Right kidney (tissue), 1 donor: Measurements from ENCODE around the gene EGFR.
A peak's percentile ranks its signal among the peaks of the same experiment; 100 is the strongest.

Experiments
- DNase-seq: peaks from one replicate; pipeline ENCODE4 v3.0.0-alpha.2; 2016

EGFR gene

DNA sequence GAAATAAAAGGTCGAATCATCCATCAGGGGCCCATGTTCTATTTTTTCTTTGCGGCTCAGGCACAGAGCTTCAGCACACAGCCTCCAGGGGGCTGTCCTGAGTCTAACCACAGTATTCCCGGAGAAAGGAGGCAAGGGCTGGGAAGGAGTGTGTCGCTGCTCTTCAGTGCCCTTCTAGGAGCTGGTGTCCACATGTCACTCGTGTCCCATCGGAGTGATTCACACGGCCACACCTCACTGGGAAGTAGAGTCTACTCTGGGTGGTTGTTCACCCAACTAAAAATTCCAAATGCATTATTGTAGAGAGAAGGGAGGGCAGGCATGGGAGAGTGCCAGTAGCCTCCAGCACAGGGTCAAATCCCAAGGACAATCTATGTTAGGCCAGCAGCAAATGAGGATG lies 231.5 kb downstream of the EGFR start:
- DNase-seq = no peak

DNA sequence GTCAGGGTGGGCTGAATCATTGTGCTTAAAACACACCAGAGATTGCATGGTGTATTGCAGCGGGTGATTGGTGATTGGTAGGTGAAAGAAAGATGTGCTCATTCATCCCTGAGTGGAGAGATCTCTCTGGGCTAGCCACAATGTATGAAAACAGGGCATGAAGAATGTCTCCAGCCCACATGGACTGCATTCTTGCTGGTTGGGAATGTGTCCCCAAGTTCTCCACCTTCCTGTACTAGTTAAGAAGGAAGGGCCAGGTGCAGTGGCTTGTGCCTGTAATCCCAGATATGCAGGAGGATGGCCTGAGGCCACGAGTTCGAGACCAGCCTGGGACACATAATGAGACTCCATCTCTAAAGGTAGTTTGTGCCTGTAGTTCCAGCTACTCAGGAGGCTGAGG lies 232.5 kb downstream of the EGFR start:
- no peak for DNase-seq

DNA sequence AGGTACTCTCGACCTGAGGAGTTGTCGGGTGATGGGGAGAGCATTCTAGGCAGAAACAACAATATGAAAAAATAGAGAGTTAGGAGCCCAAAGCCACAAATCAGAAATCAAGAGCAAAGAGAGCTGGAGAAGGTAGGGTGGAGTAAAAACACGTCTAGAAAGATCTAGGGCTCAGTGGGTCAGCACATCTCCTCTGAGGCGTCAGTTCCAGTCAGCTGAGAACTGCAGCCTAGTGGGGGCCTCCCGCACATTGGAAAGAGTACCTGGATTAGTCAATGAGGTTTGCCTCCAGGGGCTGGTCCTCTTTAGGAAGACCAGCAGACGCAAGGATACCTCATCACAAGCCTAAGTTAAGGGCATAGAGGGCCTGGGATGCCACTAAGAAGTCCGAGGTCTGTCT lies 233.1 kb downstream of the EGFR start:
- no peak for DNase-seq

DNA sequence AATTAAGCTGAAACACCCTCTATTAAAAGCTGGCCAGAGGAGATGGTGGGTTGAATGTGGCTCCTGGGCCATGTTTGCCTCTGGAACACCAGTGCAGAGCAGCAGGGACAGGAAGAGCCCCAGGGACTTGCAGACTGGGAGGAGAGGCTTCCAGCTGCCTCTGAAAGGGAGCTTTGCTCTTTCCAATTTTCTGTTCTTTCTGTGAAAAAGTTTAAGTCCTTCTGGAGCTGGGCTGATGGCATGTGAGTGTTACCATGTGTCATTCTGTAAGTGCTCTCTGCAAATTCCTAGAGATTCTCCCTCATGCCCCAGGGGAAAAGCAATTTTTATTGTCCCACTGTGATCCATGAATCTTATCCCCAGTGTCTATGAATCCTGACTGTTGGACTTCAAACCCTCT lies 233.6 kb downstream of the EGFR start:
- no peak for DNase-seq

DNA sequence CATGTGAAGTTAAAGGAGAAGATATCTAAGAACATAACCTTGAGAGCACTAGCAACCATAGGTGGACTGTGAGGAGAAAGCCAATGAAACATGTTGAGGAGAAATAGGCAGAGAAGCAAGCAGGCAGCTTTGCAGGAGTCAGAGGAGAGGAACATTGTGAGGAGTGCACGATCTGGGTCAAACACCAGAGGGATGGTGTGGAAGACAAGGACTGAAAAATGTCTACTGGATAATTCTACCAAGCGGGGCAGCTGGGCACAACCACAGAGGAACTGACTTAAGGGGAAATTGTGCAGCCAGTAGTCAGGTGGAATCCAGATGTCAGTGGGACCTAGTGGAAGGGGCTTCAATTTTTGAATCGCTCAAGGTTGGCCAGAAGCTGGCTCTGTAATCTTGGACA lies 234.4 kb downstream of the EGFR start:
- DNase-seq = no peak

DNA sequence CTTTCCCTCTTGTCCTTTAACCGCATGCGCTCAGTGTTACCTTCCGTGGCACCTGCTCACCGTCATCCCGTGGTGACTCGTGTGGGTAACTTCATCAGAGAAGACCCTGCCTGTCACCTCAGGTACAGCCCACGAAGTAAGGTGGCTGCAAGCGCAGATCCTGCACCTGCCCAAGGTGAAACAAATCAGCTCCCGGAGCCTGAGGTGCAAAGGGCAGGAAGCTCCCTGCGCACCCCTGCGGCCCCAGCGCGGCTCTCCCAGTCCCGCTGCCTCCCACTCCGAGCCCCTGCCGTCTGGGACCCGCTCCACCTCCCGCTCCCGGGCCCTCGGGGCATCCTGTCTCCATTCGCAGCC lies 235.4 kb downstream of the EGFR start:
- DNase-seq = no peak

DNA sequence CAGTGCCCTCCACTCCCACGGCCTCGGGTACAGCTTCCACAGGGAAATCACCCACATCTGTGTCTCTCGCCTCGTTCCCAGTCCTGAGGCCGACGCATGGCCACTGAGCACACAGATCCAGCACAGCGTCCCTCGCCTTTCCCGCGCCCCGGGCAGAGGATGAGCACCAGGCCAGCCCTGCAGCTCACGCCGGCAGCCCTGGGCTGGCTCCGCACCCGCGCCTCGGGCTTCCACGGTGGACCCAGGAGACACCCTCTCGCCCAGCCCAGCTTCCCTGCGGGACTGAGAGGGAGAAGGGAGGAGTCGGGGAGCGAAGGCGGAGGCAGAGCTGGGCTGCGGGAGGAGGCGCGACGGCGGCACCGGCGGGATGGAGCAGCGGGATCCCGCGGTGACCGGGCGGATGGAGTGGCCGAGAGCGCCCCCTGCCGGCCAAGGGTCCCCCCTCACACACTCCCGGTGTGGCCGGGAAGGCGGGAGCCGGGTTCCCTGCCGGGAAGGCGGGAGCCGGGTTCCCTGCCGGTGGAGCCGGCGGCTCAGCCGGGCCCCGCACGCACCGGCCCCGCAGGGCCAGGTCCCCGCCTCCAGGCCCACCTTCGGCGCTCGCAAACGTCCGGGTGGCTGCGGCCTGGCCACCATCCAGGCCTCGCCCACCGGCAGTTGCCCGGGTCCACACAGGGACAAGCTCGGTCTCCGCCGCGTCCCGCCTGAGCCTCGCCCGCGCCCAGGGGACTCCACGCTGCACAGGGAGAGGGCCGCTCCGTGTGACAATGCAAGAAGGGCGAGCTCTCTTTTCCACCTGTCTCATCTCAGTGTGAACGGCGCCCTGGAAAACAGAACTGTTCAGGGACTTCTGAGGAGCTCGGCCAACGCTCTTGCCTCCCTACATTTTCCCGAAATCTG lies 236.0 kb downstream of the EGFR start:
- DNase-seq = peak; percentile 95

DNA sequence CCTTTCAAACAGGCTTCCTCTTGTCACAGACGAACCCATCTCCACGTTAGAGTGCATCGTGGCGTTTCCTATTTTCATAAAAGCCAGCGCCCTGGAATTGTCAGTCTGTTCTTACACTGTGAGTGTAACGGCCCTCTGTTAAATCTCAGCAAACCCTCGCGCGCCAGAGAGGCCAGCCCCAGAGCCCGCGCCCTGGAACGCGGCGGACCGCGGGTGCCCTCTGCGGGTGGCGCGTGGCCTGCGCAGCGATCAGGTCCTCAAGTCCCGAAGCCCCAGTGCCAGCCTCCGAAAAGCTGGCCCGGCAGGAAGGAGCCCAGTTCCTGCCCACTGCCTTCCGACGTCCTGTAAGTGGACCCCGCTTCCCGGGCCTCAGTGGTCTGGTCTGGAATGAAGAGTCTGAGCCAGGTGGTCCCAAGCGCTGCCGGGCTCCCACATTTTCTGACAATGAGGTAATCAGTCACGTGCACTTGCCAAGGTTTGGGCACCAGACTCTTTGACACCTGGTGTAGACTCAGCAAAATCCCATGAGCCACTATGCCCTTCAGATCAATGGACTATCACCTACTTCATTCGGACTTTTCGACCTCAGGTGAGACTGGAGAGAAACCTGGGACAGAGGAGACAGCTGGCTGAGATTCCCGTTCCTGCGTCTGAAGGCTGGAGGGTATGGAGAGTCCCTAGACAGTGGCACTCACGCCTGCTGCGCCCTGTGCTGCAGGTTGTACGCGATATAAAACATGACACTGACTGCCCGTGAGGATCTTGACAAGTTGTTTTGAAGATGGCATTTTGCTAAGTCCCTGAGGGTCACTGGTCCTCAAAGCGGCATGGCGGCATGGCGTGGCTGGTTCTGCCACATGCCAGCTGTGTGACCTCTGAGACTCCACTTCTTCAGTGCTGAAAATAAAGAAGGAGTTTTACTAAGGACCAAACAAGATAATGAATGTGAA lies 237.0 kb downstream of the EGFR start:
- no peak for DNase-seq

DNA sequence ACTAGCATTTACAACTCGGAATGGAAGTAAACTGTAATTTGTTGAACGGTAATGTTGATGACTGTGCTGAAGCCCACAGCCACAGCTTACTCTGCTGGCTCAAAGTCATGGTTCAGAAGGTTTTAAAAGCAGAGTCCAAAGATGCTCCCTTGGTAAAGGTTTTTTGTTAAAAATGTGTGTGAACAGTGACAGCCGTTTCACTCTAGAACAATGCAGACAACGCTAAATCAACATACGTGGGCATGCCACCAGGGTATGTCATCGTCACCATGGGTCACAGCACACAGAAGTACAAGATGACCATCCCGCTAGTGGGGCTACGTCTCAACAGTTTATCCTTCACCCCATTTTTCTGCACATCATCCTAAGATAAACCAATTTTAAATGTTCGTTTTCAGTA lies 239.8 kb downstream of the EGFR start:
- DNase-seq = no peak

DNA sequence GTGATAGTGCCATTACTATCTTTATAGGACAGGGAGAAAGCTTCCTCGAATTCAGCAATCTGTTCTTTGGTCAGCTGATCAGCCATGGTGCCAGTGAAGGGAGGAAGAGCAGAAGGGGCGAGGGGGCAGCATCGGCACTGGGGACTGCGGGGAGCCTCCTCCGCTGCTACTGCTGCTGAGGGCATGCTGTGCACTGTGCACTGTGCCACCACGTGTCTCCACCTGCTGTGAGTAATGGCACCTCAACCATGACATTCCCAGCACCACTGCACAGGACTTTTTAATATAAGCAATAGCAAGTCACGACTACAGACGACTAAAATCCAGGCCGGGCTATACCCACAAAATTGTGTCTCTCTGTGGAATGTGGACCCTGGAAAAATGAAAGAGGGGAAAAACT lies 241.4 kb downstream of the EGFR start:
- no peak for DNase-seq

DNA sequence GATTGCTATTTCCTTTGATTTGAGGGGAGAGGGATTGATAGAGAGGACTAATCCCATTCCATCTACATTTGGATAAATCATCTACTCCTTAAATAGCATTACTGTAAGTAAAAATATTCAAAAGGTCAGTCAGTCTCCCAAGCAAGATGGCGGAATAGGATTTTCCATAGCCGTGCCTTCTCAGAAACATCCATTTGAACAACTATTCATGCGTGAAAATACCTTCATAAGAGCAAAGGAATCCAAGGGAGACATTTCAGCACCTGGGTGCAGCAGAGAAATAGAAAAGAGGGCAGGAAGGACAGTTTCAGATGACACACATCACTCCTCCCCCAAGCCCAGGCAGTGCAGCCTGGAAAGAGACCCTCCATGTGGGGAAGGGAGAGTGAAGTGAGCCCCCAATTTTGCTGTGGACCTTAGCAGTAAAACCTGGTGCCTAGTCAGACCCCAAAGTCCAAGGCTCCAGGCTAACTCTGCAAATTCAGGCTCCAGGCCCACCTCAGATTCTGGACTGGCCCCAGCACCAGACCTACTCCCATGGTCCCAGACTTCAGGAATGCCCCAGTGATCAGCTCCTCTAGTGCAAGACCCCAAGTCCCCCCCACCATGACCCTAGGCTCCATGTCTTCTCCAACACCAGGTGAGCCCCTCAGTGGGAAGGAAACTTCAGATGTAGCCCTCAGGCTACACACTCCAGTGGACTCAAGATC lies 242.0 kb downstream of the EGFR start:
- DNase-seq = no peak
